HCT116 (cell line): Measurements from ENCODE around the gene DUSP28. TPM values are rescaled to one million over a fixed set of nuclear protein-coding genes. Genes with fewer than 3 reads are reported as not detected.
A peak's percentile ranks its signal among the peaks of the same experiment; 100 is the strongest.

ENCODE experiments used
- ATAC-seq: fragments of 200-7000 bp; cut with Tn5 transposase; 2 replicates; pipeline ENCODE4 v1.9.1; 2020; ENCODE audit warnings: mild to moderate bottlenecking, moderate library complexity
- Bru-seq: library from RNA; stranded (reverse); fragments of 400-500 nt; gene quantifications from one replicate; lab custom pipeline; 2021; lab: Mats Ljungman, UMichigan
- BruChase-seq, 2 experiments: library from RNA; stranded (reverse); fragments of 400-500 nt; gene quantifications; one replicate each; lab custom pipeline; 2021; lab: Mats Ljungman, UMichigan
- BruUV-seq: library from RNA; stranded (reverse); fragments of 400-500 nt; replicated peaks from 2 replicates; lab custom pipeline; 2021; lab: Mats Ljungman, UMichigan
- CTCF ChIA-PET: fragments of 300-600 bp; sonication (Branson Sonifier 250); formaldehyde crosslinking; loops from one replicate; lab custom pipeline; 2021; ENCODE audit warnings: antibody characterized with exemption; lab: Charles Lee
- POLR2A ChIA-PET: fragments of 300-600, 350-600 bp; sonication (Branson Sonifier 250); formaldehyde crosslinking; loops from one replicate; lab custom pipeline; 2021; ENCODE audit warnings: antibody characterized with exemption; lab: Charles Lee
- RAD21 ChIA-PET, 2 experiments: fragments of 300-600 bp; sonication (Branson Sonifier 250); formaldehyde crosslinking; loops; one replicate each; lab custom pipeline; 2023; ENCODE audit warnings: low total read pairs in 2 of 2; ENCODE audit not compliant: uncharacterized antibody in 2 of 2, unreplicated experiment in 2 of 2, low non-redundant PET in 1 of 2; lab: Charles Lee
- DNase-seq: peaks from one replicate; pipeline ENCODE4 v3.0.0-alpha.2; 2010; ENCODE audit warnings: low read depth, low spot score
- H2AFZ ChIP-seq: fragments of 200-600 bp; shearing (Covaris generic), sonication (generic); 2 replicates; pipeline ENCODE4 v1.6.1; 2017; ENCODE audit warnings: low read depth, mixed run types, mixed read lengths, antibody characterized with exemption, low read length; ENCODE audit not compliant: poor library complexity, severe bottlenecking
- H3K27ac ChIP-seq: 2 replicates; pipeline ENCODE4 v1.5.1; 2012; ENCODE audit warnings: low read depth, low read length
- H3K27me3 ChIP-seq: fragments of 200-600 bp; sonication (generic); 2 replicates; pipeline ENCODE4 v1.6.1; 2016; ENCODE audit warnings: mixed run types, low read length, mixed read lengths; ENCODE audit not compliant: insufficient read depth
- H3K36me3 ChIP-seq, 2 experiments: fragments of 200-500 bp in 1 of 2; fragments of 200-600 bp in 1 of 2; sonication (Bioruptor generic) in 1 of 2; sonication (generic) in 1 of 2; 2 replicates each; pipeline versions ENCODE4 v1.5.1 to v1.6.1; 2014 to 2016; ENCODE audit warnings: low read length in 2 of 2, inconsistent platforms in 1 of 2, mixed read lengths in 1 of 2, mixed run types in 1 of 2; ENCODE audit not compliant: insufficient read depth in 2 of 2, control insufficient read depth in 1 of 2
- H3K4me1 ChIP-seq, 2 experiments: fragments of 200-600 bp in 1 of 2; sonication (generic) in 1 of 2; 2 replicates each; pipeline versions ENCODE4 v1.5.1 to v1.6.1; 2012 to 2017; ENCODE audit warnings: low read length in 2 of 2, inconsistent platforms in 1 of 2, mild to moderate bottlenecking in 1 of 2, mixed read lengths in 1 of 2, mixed run types in 1 of 2, moderate library complexity in 1 of 2; ENCODE audit not compliant: insufficient read depth in 2 of 2, control insufficient read depth in 1 of 2
- H3K4me2 ChIP-seq: fragments of 200-600 bp; sonication (generic); 2 replicates; pipeline ENCODE4 v1.6.1; 2017; ENCODE audit warnings: mixed run types, low read length, mixed read lengths
- H3K4me3 ChIP-seq, 2 experiments: fragments of 200-600 bp in 1 of 2; sonication (generic) in 1 of 2; replicated peaks in 1 of 2; 2 replicates each; pipeline ENCODE4 v1.5.1; 2011 to 2016; ENCODE audit warnings: low read length in 2 of 2, control low read depth in 1 of 2, low read depth in 1 of 2, mild to moderate bottlenecking in 1 of 2, mixed read lengths in 1 of 2, mixed run types in 1 of 2
- H3K79me2 ChIP-seq: fragments of 200-600 bp; sonication (generic); 2 replicates; pipeline ENCODE4 v1.6.1; 2017; ENCODE audit warnings: mild to moderate bottlenecking, mixed run types, low read length, moderate library complexity, mixed read lengths; ENCODE audit not compliant: insufficient read depth
- H3K9ac ChIP-seq: fragments of 200-600 bp; sonication (generic); 2 replicates; pipeline ENCODE4 v1.6.1; 2016; ENCODE audit warnings: low read length, mixed read lengths
- H3K9me2 ChIP-seq: fragments of 200-600 bp; sonication (generic), shearing (Covaris generic); 2 replicates; pipeline ENCODE4 v1.6.1; 2017; ENCODE audit warnings: mixed run types, mild to moderate bottlenecking, moderate library complexity; ENCODE audit not compliant: insufficient read depth
- H3K9me3 ChIP-seq, 2 experiments: fragments of 200-500 bp in 1 of 2; fragments of 200-600 bp in 1 of 2; sonication (Bioruptor generic) in 1 of 2; sonication (generic) in 1 of 2; 2 replicates each; pipeline ENCODE4 v1.6.1; 2014 to 2017; ENCODE audit warnings: low read length in 2 of 2, mixed read lengths in 2 of 2, inconsistent platforms in 1 of 2, low read depth in 1 of 2, mild to moderate bottlenecking in 1 of 2, mixed run types in 1 of 2, moderate library complexity in 1 of 2; ENCODE audit not compliant: control insufficient read depth in 1 of 2, insufficient read depth in 1 of 2
- H4K20me1 ChIP-seq: fragments of 200-600 bp; sonication (generic), shearing (Covaris generic); 2 replicates; pipeline ENCODE4 v1.6.1; 2017; ENCODE audit warnings: mixed run types, mild to moderate bottlenecking, moderate library complexity; ENCODE audit not compliant: insufficient read depth
- ATF3 ChIP-seq: IDR thresholded peaks from 2 replicates; pipeline ENCODE4 v1.6.1; 2012
- CBX3 ChIP-seq: IDR thresholded peaks from 2 replicates; pipeline ENCODE4 v1.6.1; 2012; ENCODE audit warnings: low read depth
- CEBPB ChIP-seq: IDR thresholded peaks from 2 replicates; pipeline ENCODE4 v1.6.1; 2012; ENCODE audit warnings: low read depth
- CTCF ChIP-seq, 3 experiments: fragments of 200-600 bp in 1 of 3; sonication (generic) in 1 of 3; IDR thresholded peaks in 2 of 3; conservative IDR thresholded peaks in 1 of 3; 2 replicates each; pipeline ENCODE4 v1.5.1; 2012 to 2017; ENCODE audit warnings: low read depth in 2 of 3, low read length in 2 of 3, antibody characterized with exemption in 1 of 3, borderline replicate concordance in 1 of 3, control low read depth in 1 of 3, mild to moderate bottlenecking in 1 of 3, mixed read lengths in 1 of 3, mixed run types in 1 of 3, moderate library complexity in 1 of 3; ENCODE audit not compliant: insufficient read depth in 1 of 3
- EGR1 ChIP-seq: IDR thresholded peaks from 2 replicates; pipeline ENCODE4 v1.6.1; 2012; ENCODE audit warnings: low read depth
- EZH2 ChIP-seq: fragments of 200-600 bp; sonication (generic); IDR thresholded peaks from 2 replicates; pipeline ENCODE4 v1.6.1; 2017; ENCODE audit warnings: antibody characterized with exemption, mixed run types
- POLR2A ChIP-seq: IDR thresholded peaks from 2 replicates; pipeline ENCODE4 v1.7.0; 2011; ENCODE audit warnings: borderline replicate concordance; ENCODE audit not compliant: insufficient read depth, insufficient read length; ENCODE audit errors: extremely low read depth
- POLR2AphosphoS5 ChIP-seq: IDR thresholded peaks from 2 replicates; pipeline ENCODE4 v1.6.1; 2011; ENCODE audit warnings: mild to moderate bottlenecking, low read depth, low read length, moderate library complexity
- RAD21 ChIP-seq: IDR thresholded peaks from 2 replicates; pipeline ENCODE4 v1.6.1; 2012; ENCODE audit warnings: low read depth, mild to moderate bottlenecking
- SIN3A ChIP-seq: IDR thresholded peaks from 2 replicates; pipeline ENCODE4 v1.6.1; 2012; ENCODE audit warnings: low read depth
- SP1 ChIP-seq: IDR thresholded peaks from 2 replicates; pipeline ENCODE4 v1.6.1; 2012; ENCODE audit warnings: low read depth
- SRF ChIP-seq: IDR thresholded peaks from 2 replicates; pipeline ENCODE4 v1.6.1; 2012; ENCODE audit warnings: low read depth
- ZFX ChIP-seq: fragments of 450-650 bp; IDR thresholded peaks from 2 replicates; pipeline ENCODE4 v1.6.1; 2017
- intact Hi-C: fragments of 100-400 bp; cut with micrococcal nuclease; formaldehyde crosslinking; loops from 2 replicates; pipeline ENCODE4 v1.10.0; 2022
- long read RNA-seq: library from polyadenylated mRNA; unstranded; transcript quantifications from one replicate; pipeline ENCODE4 v2.0.0, GENCODE V29; 2021; ENCODE audit not compliant: unreplicated experiment
- polyA plus RNA-seq: library from polyadenylated mRNA; unstranded; fragments of >200 nt; gene quantifications from 2 replicates; pipeline ENCODE4 v1.2.1, GENCODE V29; 2012; ENCODE audit warnings: missing spikeins
- total RNA-seq: library from RNA; stranded (reverse); gene quantifications from one replicate; pipeline ENCODE4 v1.2.1, GENCODE V29; 2021; ENCODE audit not compliant: unreplicated experiment
- TF ChIP-seq, protein P1 (sequence below): IDR thresholded peaks from 2 replicates; pipeline ENCODE4 v1.6.1; 2011; ENCODE audit warnings: mild to moderate bottlenecking, low read length, moderate library complexity; ENCODE audit not compliant: insufficient replicate concordance; ENCODE audit errors: extremely low read depth

DUSP28 gene
- total RNA-seq = 5.6 TPM
- polyA plus RNA-seq = 5.0 and 8.8 TPM in 2 replicates
- Bru-seq, nascent RNA = percentile 83 among the genes with signal in this experiment
- percentile 70 among the genes with signal in this experiment for BruChase-seq, experiment 1, labeled RNA remaining after a 6-hour chase
- BruChase-seq, experiment 2, labeled RNA remaining after a 2-hour chase = percentile 70 among the genes with signal in this experiment
- long read RNA-seq, partial matches to known transcripts = 2 of 9 reads
- long read RNA-seq, other reads (novel, unspliced or antisense) = 3 of 9 reads

- peak; percentile 72 for ATAC-seq
- H3K9me2 ChIP-seq = no peaks in the 10 kb centered on the region
- H3K27me3 ChIP-seq = no peaks in the 10 kb centered on the region
- POLR2A ChIA-PET = interaction anchor here (1.4 to 1.5 kb wide), 3 partner anchors 20 to 66 kb away, joined by 5 to 8 read pairs (median 7); partner anchors contain the start of gene CAPN10
- peak within 1 kb of the TSS; percentile 94 for H3K9ac ChIP-seq
- peak within 1 kb of the TSS; percentile 98 for H3K27ac ChIP-seq
- peaks cover 29 to 47% of the 10 kb centered on the region in 2 experiments for H3K4me1 ChIP-seq
- no peaks in the 10 kb centered on the region for H3K9me3 ChIP-seq
- H3K4me2 ChIP-seq = peak within 1 kb of the TSS; percentile 80
- intact Hi-C loops = loop anchor here (2.0 to 10.0 kb wide), 2 partner anchors 27 to 325 kb away; partner anchors contain the start of gene CAPN10
- H4K20me1 ChIP-seq = no peaks in the 10 kb centered on the region
- RAD21 ChIA-PET = no interaction called here
- TF ChIP-seq POLR2A (peak; percentile 48), POLR2AphosphoS5 (peak; percentile 96), SIN3A (no peak), EZH2 (no peak)
- TF ChIP-seq, all 23 proteins: peak for 2
- Histone ChIP-seq H2AFZ (no peak within 1 kb of the TSS), H3K79me2 (peaks cover 50% of the 10 kb centered on the region), H3K4me3 (peak within 1 kb of the TSS; percentile 67 to 69), H3K36me3 (peaks cover 0 to 7% of the 10 kb centered on the region in 2 experiments; a peak in 1 of 4 replicates)
- BruUV-seq = no TSS peak
- peak; percentile 72 for DNase-seq
- CTCF ChIA-PET = interaction anchor here (1.1 to 2.0 kb wide), 2 partner anchors 20 to 26 kb away, joined by 3 to 5 read pairs; partner anchors contain the start of gene CAPN10
These were observed at the start of gene DUSP28 for GRCh38 chr2:240560084-240560479. Gene DUSP28, plus strand, starts transcription at chr2:240560357. Its CDS starts 328 bp downstream, at chr2:240560685.

- Histone ChIP-seq H3K9me3 (no peaks in the 10 kb centered on the region), H2AFZ (no peak overlapping the region), H3K4me2 (no peak overlapping the region), H3K27me3 (no peaks in the 10 kb centered on the region), H3K36me3 (no peaks in the 10 kb centered on the region), H4K20me1 (no peaks in the 10 kb centered on the region), H3K4me1 (peaks cover 0 to 6% of the 10 kb centered on the region in 2 experiments; a peak in 2 of 4 replicates), H3K79me2 (no peaks in the 10 kb centered on the region), H3K9ac (no peak overlapping the region), H3K27ac (no peak overlapping the region), H3K9me2 (no peaks in the 10 kb centered on the region), H3K4me3 (no peak overlapping the region)
- ChIA-PET CTCF (no interaction called here), RAD21 (no interaction called here), POLR2A (no interaction called here)
- intact Hi-C loops = loop anchor here (5.0 kb wide), 2 partner anchors 57 to 332 kb away; partner anchors contain the start of gene RNPEPL1
- DNase-seq = no peak
- ATAC-seq = no peak
- BruUV-seq = no TSS peak
- TF ChIP-seq ZFX (no peak), CTCF (IDR thresholded peaks at IDR 0.05 in 2 of 3, conservative IDR thresholded peaks at IDR 0.05 in 1 of 3; ENCODE audit: borderline replicate concordance in 1 of 3, insufficient read depth in 1 of 3, low read depth in 2 of 3, low read length in 2 of 3) (no peak), CBX3 (no peak), RAD21 (no peak), CEBPB (no peak), SRF (no peak), ATF3 (no peak), POLR2AphosphoS5 (no peak), EGR1 (no peak), SP1 (no peak)
- TF ChIP-seq, protein P1, sequence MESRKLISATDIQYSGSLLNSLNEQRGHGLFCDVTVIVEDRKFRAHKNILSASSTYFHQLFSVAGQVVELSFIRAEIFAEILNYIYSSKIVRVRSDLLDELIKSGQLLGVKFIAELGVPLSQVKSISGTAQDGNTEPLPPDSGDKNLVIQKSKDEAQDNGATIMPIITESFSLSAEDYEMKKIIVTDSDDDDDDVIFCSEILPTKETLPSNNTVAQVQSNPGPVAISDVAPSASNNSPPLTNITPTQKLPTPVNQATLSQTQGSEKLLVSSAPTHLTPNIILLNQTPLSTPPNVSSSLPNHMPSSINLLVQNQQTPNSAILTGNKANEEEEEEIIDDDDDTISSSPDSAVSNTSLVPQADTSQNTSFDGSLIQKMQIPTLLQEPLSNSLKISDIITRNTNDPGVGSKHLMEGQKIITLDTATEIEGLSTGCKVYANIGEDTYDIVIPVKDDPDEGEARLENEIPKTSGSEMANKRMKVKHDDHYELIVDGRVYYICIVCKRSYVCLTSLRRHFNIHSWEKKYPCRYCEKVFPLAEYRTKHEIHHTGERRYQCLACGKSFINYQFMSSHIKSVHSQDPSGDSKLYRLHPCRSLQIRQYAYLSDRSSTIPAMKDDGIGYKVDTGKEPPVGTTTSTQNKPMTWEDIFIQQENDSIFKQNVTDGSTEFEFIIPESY = no peak
These were observed 49.5 kb upstream of the DUSP28 start for GRCh38 chr2:240510513-240511210.
